Fibroblast of lung (primary cell): ENCODE data around the gene PRELP. TPM values are rescaled to one million over a fixed set of nuclear protein-coding genes. Genes with fewer than 3 reads are reported as not detected.

ENCODE experiments used
- DNase-seq, 2 donors: peaks; one replicate each; pipeline versions ENCODE4 v3.0.0 to v3.0.0-alpha.2; 2010; ENCODE audit warnings: low read depth in 2 of 2
- H2AFZ ChIP-seq: 2 replicates; pipeline ENCODE4 v1.5.1; 2012; ENCODE audit warnings: low read length, control low read depth, inconsistent platforms
- H3K27ac ChIP-seq: 2 replicates; pipeline ENCODE4 v1.5.1; 2011; ENCODE audit warnings: low read length, control low read depth; ENCODE audit not compliant: insufficient read depth
- H3K27me3 ChIP-seq: 2 replicates; pipeline ENCODE4 v1.5.1; 2011; ENCODE audit warnings: mild to moderate bottlenecking, low read length; ENCODE audit not compliant: control insufficient read depth, insufficient read depth
- H3K36me3 ChIP-seq: 2 replicates; pipeline ENCODE4 v1.5.1; 2011; ENCODE audit warnings: low read length; ENCODE audit not compliant: control insufficient read depth, insufficient read depth
- H3K4me1 ChIP-seq: 2 replicates; pipeline ENCODE4 v1.5.1; 2011; ENCODE audit warnings: low read length; ENCODE audit not compliant: control insufficient read depth, insufficient read depth; ENCODE audit errors: extremely low read depth
- H3K4me2 ChIP-seq: 2 replicates; pipeline ENCODE4 v1.5.1; 2011; ENCODE audit warnings: low read length, control low read depth; ENCODE audit not compliant: insufficient read depth; ENCODE audit errors: extremely low read depth
- H3K4me3 ChIP-seq, 4 experiments: fragments of 200-600 bp in 1 of 4; sonication (generic) in 1 of 4; replicated peaks in 1 of 4; 2 replicates each; pipeline ENCODE4 v1.5.1; 2011 to 2016; ENCODE audit warnings: low read length in 4 of 4, low read depth in 3 of 4, mild to moderate bottlenecking in 3 of 4, control low read depth in 2 of 4, inconsistent platforms in 1 of 4, mixed read lengths in 1 of 4; ENCODE audit not compliant: insufficient read depth in 1 of 4; ENCODE audit errors: control extremely low read depth in 1 of 4
- H3K79me2 ChIP-seq: 2 replicates; pipeline ENCODE4 v1.5.1; 2012; ENCODE audit warnings: mild to moderate bottlenecking, low read length, inconsistent platforms; ENCODE audit not compliant: control insufficient read depth, insufficient read depth
- H3K9ac ChIP-seq: 2 replicates; pipeline ENCODE4 v1.5.1; 2011; ENCODE audit warnings: mild to moderate bottlenecking, low read length, control low read depth; ENCODE audit not compliant: insufficient read depth
- H3K9me3 ChIP-seq: 2 replicates; pipeline ENCODE4 v1.5.1; 2012; ENCODE audit warnings: low read depth, low read length; ENCODE audit not compliant: control insufficient read depth, insufficient read depth
- H4K20me1 ChIP-seq: 2 replicates; pipeline ENCODE4 v1.5.1; 2011; ENCODE audit warnings: low read length; ENCODE audit not compliant: control insufficient read depth, insufficient read depth; ENCODE audit errors: extremely low read depth
- EZH2 ChIP-seq: IDR thresholded peaks from 2 replicates; pipeline ENCODE4 v1.5.1; 2012; ENCODE audit warnings: low read length, control low read depth, mild to moderate bottlenecking; ENCODE audit errors: missing control alignments
- polyA plus RNA-seq, 2 donors: library from polyadenylated mRNA; depleted of rRNA in 1 of 2; stranded (reverse) in 1 of 2; unstranded in 1 of 2; fragments of >200 nt; gene quantifications; 2 replicates each; pipeline ENCODE4 v1.2.1, GENCODE V29; 2011 to 2012; ENCODE audit warnings: missing spikeins in 1 of 2
- total RNA-seq: library from RNA; depleted of rRNA; stranded (reverse); fragments of >200 nt; gene quantifications from 2 replicates; pipeline ENCODE4 v1.2.1, GENCODE V29; 2014
- TF ChIP-seq, protein P1 (sequence below), 2 donors: IDR thresholded peaks in 1 of 2; conservative IDR thresholded peaks in 1 of 2; 1 replicate in 1 of 2; 2 replicates in 1 of 2; pipeline ENCODE4 v1.5.1; 2011 to 2012; ENCODE audit warnings: low read length in 2 of 2, control low read depth in 1 of 2, inconsistent platforms in 1 of 2, low read depth in 1 of 2, mild to moderate bottlenecking in 1 of 2

PRELP gene
- total and polyA plus RNA-seq, 2 donors (not counting 1 experiment from before 2014, with no cell fraction given): 4.5 to 13.9 TPM

DNA sequence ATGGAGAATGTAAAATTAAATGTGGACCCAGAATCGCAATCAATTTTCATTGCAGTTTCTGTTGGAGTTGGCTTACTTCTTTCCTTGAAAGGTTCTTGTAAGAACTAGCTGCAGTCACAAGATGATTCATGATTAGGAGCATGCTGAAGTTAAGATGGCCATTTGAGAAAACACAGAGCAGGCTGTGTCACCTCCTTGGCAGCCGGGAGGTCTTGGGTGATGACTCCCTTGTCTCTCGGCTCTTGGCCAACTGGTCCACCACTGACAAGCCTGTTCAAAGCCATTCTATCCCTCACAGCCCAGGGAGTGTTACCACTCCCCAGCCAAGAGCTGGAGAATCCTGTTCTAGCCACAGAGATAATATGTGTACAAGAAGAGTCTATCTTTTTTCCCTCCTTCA is 58.9 kb downstream of the PRELP start:
- H3K4me1 ChIP-seq: peaks cover 29% of the 10 kb centered on the region
- peak; percentile 82 to 98 for DNase-seq
- no peaks in the 10 kb centered on the region for H4K20me1 ChIP-seq
- TF ChIP-seq, protein P1, sequence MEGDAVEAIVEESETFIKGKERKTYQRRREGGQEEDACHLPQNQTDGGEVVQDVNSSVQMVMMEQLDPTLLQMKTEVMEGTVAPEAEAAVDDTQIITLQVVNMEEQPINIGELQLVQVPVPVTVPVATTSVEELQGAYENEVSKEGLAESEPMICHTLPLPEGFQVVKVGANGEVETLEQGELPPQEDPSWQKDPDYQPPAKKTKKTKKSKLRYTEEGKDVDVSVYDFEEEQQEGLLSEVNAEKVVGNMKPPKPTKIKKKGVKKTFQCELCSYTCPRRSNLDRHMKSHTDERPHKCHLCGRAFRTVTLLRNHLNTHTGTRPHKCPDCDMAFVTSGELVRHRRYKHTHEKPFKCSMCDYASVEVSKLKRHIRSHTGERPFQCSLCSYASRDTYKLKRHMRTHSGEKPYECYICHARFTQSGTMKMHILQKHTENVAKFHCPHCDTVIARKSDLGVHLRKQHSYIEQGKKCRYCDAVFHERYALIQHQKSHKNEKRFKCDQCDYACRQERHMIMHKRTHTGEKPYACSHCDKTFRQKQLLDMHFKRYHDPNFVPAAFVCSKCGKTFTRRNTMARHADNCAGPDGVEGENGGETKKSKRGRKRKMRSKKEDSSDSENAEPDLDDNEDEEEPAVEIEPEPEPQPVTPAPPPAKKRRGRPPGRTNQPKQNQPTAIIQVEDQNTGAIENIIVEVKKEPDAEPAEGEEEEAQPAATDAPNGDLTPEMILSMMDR (conservative IDR thresholded peaks at IDR 0.05 in 1 of 2, IDR thresholded peaks at IDR 0.05 in 1 of 2; ENCODE audit: low read depth in 1 of 2, low read length in 2 of 2): no peak
- no peak for TF ChIP-seq EZH2
- no peak overlapping the region for H3K9ac ChIP-seq
- H3K27ac ChIP-seq: peak overlapping the region; percentile 48
- no peaks in the 10 kb centered on the region for H3K9me3 ChIP-seq
- H3K4me3 ChIP-seq: no peak overlapping the region
- no peaks in the 10 kb centered on the region for H3K27me3 ChIP-seq
- peak overlapping the region; percentile 37 for H3K4me2 ChIP-seq
- H3K36me3 ChIP-seq: no peaks in the 10 kb centered on the region
- H3K79me2 ChIP-seq: no peaks in the 10 kb centered on the region
- no peak overlapping the region for H2AFZ ChIP-seq

- no peak overlapping the region for H3K9ac ChIP-seq
- H3K4me3 ChIP-seq: no peak overlapping the region
- H3K27me3 ChIP-seq: no peaks in the 10 kb centered on the region
- no peak overlapping the region for H2AFZ ChIP-seq
- H3K79me2 ChIP-seq: no peaks in the 10 kb centered on the region
- no peaks in the 10 kb centered on the region for H4K20me1 ChIP-seq
- no peaks in the 10 kb centered on the region for H3K9me3 ChIP-seq
- TF ChIP-seq EZH2: no peak
- TF ChIP-seq, protein P1 (conservative IDR thresholded peaks at IDR 0.05 in 1 of 2, IDR thresholded peaks at IDR 0.05 in 1 of 2; ENCODE audit: low read depth in 1 of 2, low read length in 2 of 2): no peak
- H3K36me3 ChIP-seq: no peaks in the 10 kb centered on the region
- peaks cover 29% of the 10 kb centered on the region for H3K4me1 ChIP-seq
- no peak overlapping the region for H3K4me2 ChIP-seq
- H3K27ac ChIP-seq: peak overlapping the region; percentile 60
- DNase-seq: no peak
Observed at GRCh38 chr1:203536575-203536974, 61.0 kb downstream of the PRELP start.

- H3K4me3 ChIP-seq: no peak overlapping the region
- H3K9me3 ChIP-seq: no peaks in the 10 kb centered on the region
- H4K20me1 ChIP-seq: no peaks in the 10 kb centered on the region
- H3K36me3 ChIP-seq: no peaks in the 10 kb centered on the region
- no peak overlapping the region for H3K4me2 ChIP-seq
- H3K9ac ChIP-seq: no peak overlapping the region
- no peaks in the 10 kb centered on the region for H3K79me2 ChIP-seq
- peaks cover 29% of the 10 kb centered on the region for H3K4me1 ChIP-seq
- DNase-seq: peak; percentile 81 to 85
- no peaks in the 10 kb centered on the region for H3K27me3 ChIP-seq
- no peak for TF ChIP-seq EZH2
- TF ChIP-seq, protein P1 (conservative IDR thresholded peaks at IDR 0.05 in 1 of 2, IDR thresholded peaks at IDR 0.05 in 1 of 2; ENCODE audit: low read depth in 1 of 2, low read length in 2 of 2): no peak
- H3K27ac ChIP-seq: peak overlapping the region; percentile 60
- no peak overlapping the region for H2AFZ ChIP-seq
Observed at GRCh38 chr1:203536980-203537455, 61.4 kb downstream of the PRELP start.
